ENCODE measurements around the gene ASB16.

Gene ASB16

GRCh38 chr17:44221084-44221861 is 50.8 kb downstream of the ASB16 start:
- DNase-seq (ENCODE audit: low read depth in 2 of 3, low spot score in 2 of 3): no peak

GRCh38 chr17:44221862-44222111 is 51.3 kb downstream of the ASB16 start:
- no peak for DNase-seq (ENCODE audit: low read depth in 2 of 3, low spot score in 2 of 3)

DNA sequence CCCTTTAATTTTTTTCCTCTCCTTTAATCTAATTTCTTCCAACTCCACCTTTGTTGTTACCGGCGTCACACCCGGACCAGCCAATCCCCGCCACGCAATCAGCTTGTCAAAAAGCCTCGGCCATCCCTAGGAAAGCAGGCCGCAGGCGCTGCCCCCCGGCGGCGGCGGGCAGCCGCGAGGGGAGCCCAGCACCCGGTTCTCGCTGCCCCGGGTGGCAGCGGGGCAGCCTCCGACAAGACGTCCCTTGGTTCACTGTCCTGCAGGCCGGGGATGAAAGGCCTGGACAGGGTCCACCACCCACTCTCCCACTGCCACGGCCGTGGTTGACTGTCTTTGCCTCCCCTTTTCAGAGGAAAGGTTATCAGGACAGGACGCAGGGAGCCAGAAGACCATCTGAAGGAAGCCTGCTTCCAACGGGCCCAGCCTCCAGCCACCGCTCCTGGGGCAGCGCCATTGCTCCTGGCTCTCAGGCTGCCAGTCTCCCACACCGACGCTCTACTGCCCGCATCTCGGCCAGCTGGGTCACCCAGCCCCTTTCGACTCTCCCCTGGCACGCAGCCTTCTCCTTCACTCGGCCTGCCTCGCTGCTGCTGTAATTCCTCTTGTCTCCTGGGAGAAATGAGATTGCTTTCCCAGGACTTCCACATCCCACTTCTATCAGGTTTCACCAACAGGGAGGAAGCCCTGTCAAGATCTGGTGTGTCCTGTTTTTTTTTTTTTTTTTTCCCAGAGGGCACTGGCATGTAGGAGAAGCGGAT is 51.8 kb downstream of the ASB16 start:
- no peak for DNase-seq (ENCODE audit: low read depth in 2 of 3, low spot score in 2 of 3)

DNA sequence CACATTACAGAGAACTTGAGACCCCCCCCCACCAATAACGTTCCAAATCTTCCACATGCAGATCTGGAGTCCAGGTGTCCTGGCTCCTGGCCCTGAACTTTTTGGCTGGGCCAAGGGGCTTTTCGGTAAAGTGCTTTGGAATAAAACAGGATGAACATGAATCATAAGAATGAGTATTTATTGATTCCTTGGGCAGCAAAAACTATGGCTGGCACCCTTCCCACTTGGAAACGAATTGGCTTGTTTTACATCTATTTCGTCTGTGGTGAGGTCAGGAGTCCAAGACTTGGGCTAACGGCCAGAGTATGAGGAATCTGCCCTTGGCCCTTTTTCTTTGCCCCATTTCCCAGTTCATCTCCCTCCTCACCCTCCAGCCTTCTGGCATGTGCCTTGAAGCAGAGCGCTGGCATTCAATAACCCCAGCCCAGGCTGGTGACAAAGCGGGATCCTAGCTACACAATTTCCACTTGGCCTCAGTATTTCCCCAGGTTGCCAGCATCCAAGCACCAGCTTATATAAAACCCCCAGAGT is 53.1 kb downstream of the ASB16 start:
- no peak for DNase-seq (ENCODE audit: low read depth in 2 of 3, low spot score in 2 of 3)

Data from activated CD8-positive, alpha-beta memory T cell treated with anti-CD3 and anti-CD28 coated beads for 48 hours (primary cell).